ENCODE measurements around the gene CACNA1H.

DNA sequence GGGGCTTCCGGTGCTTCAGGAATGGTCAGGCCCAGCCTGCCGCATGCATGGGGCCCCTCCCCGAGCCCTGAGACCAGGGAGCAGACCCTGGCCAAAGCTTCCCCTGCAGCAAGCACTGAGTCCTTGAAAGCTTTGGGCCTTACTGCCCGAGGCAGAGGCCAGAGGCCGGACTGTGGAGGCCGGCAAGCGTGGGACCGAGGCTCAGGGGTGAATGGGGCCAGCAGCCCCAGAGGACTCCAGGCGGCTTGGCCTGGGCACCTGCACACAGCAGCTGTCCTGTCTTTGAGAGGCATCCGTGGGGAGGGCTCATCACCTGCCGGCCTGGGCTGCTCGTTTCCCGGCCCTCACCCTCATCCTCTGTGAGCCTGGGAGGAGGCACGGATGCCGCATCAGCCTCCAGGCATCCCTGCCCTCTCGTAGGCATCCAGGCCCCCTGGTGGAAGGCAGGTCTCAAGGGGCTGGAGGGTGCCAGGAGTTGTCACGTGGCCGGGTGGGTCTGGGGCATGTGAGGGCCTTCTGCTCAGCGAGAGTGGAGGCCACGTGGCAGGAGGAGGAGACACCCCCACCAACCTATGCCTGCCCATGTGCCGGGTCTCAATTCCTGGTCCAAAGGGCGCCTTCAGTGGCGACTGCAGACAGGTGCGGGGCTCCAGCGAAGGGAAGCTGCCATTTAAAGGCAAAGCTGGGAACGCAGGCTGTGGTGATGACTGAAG lies 31.4 kb downstream of the CACNA1H start:
- TF ChIP-seq, protein P1, sequence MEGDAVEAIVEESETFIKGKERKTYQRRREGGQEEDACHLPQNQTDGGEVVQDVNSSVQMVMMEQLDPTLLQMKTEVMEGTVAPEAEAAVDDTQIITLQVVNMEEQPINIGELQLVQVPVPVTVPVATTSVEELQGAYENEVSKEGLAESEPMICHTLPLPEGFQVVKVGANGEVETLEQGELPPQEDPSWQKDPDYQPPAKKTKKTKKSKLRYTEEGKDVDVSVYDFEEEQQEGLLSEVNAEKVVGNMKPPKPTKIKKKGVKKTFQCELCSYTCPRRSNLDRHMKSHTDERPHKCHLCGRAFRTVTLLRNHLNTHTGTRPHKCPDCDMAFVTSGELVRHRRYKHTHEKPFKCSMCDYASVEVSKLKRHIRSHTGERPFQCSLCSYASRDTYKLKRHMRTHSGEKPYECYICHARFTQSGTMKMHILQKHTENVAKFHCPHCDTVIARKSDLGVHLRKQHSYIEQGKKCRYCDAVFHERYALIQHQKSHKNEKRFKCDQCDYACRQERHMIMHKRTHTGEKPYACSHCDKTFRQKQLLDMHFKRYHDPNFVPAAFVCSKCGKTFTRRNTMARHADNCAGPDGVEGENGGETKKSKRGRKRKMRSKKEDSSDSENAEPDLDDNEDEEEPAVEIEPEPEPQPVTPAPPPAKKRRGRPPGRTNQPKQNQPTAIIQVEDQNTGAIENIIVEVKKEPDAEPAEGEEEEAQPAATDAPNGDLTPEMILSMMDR (IDR thresholded peaks at IDR 0.05; ENCODE audit: low read depth, low read length, poor library complexity, severe bottlenecking), result no peak
- TF ChIP-seq EZH2phosphoT487 (IDR thresholded peaks at IDR 0.05; ENCODE audit: borderline replicate concordance, low read length), result no peak

Measured in DOHH2 (cell line).